Activated CD4-positive, alpha-beta T cell treated with anti-CD3 and anti-CD28 coated beads, Interleukin-2, amount 50 U/mL, for 48 hours (primary cell): ENCODE measurements around the gene FXYD4.
"Not testable (repeated sequence)": the region's sequence is repeated elsewhere in the genome, so short reads cannot be mapped to it uniquely, and the experiment has no call there.

Experiments used
- DNase-seq, 2 experiments: peaks; one replicate each; pipeline ENCODE4 v3.0.0-alpha.2; 2020

The FXYD4 gene

DNA sequence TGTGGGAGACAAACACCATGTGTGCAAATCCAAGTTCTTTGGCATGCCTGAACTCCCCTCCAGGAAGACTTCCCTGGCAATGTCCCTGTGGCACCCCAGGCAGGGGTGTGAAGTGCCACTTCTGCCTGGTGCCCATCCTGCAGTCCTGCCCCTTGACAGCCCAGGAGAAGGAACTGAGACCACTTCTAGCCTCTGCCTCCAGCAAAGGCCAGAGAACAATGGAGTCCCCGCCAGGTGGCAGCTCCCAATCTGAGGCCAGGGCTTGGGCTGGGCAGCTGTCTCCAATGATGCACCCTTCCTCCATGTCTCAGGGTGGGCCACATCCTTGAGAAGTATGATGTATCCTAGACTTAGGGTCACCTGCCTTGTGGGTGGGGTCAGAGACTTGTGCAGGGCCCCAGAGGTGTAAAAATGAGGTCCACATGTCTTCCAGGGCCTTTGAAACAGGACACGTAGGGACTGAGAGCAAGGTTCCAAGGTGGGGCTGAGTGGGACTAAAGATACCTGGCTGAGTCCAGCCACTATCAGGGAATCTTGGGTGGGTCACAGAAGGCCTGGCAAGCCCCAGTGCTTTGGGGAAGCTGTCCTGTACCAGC lies 5.5 kb downstream of the FXYD4 start:
- no peak for DNase-seq

DNA sequence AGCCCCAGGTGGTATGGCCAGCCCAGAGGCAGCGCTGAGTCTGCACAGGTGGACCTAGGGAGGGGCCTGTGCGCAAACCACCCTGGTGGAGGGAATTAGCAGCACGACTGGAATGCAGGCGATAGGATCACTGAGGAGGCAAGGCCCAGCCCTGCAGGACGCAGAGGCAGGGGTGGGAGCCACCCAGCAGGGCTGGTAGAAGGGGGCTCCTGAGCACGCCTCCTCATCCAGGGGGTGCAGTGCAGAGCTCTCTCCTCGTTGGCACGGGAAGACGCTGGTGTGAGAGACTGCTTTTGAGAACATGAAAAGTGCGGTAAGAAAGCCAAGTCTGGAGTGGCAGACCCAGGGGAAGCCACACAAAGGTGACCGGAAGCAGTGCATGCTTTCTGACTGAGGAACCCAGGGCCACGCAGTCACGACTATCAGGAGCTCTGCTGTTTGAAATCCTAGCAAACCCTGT lies 6.0 kb downstream of the FXYD4 start:
- no peak for DNase-seq

DNA sequence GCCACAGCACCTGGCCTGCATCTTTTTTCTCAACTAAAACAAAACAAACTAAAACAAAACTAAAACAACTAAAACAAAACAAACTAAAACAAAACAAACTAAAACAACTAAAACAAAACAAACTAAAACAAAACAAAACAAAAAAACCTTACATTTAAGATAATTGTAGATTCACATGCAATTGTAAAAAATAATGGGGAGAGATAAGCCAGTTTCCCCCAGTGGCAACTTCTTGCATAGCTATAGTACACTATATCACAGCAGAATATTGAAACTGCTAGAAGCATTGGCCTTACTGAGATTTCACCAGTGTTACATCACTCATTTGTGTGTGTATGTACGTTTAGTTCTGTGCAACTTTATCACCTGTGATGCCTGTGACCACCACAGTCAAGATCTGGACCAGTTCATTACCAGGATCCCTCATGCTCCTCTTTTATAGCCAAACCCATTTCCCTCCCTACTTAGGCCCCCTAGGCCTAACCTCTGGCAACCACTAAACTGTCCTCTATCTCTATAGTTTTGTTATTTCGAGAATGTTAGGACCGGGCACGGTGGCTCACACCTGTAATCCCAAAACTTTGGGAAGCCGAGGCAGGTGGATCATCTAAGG lies 9.3 kb downstream of the FXYD4 start:
- no peak for DNase-seq

DNA sequence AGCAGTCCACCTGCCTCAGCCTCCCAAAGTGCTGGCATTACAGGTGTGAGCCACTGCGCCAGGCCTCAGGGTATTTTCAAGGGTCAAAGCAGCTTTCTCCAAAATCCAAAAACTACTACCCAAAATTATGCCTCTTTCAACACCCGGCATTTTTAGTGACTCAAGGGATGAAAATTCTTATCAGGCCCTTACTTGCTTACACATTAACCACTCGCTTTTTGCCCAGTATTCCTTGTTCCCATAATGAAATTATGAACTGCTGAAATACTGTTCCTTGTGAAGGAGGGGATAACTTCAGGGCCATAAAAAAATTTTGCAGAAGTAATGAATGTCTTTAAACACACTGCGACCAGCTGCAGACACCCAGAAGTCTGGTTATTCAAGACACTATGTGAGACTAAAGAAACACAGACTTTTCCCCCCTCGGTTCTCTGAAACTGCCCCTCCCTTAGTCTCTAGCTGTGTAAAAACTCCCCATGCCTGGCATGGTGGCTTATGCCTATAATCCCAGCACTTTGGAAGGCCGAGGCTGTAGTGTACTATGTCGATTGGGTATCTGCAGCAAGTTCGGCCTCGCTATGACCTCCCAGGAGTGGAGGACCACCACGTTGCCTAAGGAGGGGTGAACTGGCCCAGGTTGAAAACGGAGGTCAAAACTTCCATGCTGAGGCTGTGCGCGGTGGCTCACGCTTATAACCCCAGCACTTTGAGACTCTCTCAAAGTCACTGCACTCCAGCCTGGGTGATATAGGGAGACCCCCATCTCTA lies 12.0 kb downstream of the FXYD4 start:
- no peak for DNase-seq

DNA sequence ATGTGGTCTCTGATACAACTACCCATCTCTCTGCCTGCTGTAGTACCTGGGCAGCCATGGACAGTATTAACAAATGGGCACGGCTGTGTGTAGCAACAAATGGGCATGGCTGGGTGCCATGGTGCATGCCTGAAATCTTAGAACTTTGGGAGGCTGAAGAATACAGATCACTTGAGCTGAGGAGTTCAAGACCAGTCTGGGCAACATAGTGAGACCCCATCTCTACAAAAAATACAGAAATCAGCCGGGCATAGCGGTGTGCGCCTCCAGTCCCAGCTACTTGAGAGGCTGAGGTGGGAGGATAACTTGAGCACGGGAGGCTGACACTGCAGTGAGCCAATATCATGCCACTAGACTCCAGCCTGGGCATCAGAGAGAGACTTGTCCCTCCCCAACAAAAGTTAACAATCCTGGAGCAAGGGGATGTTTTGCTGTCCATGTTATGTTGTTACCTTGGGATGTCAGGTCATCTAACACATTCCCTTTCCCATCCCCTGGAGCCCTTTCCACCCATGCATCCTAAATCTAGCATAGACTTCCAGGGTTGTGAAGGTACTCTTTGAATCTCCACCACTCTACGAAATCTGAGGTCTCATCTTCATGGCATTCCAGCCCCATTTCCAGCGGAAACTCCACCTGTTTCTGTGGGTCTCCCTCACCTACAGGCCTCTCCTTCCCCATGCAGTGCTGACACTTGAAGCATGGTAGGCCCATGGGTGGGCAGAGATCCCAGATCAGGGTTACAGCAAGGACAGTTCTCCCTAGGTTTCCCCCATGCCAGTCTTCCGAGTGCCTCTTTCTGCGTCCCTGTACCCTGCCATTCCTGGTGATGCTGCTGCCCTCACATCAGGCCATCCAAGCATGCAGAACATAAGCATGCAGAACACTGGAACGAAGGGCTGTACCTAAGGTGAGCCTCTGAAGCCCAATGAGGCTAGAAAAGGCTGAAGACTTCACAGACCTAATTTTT lies 13.1 kb downstream of the FXYD4 start:
- DNase-seq = peak in 1 of 2 experiments; percentile 28

DNA sequence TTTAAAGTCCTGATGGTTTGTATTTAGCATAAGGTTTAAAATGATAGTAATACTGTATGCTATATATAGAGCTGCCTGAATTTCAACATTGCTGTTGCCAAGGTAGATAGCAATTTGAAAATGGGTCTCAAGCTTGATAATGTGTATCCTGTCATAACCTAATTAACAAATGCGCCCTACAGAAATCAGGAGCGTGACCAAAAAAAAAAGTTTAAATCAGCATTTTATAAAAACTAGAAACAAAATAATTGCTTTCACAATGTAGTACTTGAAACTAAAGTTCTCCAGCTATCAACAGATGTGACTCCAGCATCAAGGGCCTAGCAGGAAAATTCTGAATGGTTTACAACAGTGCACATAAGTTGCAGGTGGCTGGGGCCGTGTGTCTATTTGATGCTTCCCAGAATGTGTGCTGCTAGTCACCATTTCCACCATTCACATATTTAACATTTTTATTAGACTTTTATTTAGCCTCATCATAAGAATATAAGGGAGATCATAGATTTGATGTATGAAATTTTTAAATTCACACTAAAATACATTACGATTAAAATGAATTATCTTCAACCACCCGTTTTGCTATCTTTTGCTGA lies 14.1 kb downstream of the FXYD4 start:
- no peak for DNase-seq

DNA sequence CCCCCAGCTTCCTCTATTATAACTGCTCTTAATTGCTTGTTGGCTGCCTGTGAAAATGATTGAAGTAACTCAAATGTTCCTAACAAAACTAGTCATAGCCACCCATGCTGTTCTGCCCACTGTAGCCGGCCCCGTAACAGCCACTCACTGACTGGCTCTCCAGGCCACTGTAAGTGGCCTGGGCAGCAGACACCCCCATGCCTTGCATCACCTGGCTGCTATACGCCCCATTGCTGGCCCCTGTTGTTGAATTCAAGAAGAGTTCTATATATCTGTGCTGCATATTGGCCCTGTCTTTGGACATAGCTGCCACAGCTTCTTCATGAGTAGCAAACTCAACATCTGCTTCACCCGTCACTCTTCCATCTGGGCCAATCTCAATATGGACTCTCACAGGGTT lies 15.1 kb downstream of the FXYD4 start:
- DNase-seq = no peak

DNA sequence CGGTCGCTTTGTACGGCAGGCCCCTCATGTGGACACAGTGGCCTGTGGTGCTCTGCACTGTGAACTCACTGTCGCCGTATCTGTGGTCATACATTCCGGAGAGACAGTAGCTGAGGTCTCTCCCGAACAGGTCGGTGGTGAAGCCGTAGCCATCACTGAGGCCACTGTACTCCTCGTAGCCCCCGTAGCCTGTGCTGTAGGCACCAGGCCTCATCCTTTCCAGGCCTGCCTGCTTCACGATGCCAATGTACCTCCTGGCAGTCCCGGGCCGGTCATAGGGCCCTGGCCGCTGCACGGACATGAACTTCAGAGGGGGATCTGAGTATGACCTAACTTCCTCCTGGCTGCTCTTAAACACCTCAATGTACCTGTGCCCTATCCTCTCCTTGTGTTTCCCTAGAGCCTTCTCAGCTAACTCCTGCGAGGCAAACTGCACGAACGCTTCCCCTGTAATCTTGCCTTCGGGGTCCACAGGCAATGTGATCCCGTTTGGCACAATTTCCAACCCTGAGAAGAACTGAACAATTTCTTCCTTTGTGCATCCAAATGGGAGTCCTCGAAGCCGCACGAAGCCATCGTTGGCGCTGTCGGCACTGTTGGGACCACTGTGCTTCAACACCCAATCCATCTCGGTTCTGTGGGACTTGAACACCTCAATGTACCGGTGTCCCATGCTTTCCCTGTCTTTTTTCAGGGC lies 15.7 kb downstream of the FXYD4 start:
- no peak for DNase-seq

DNA sequence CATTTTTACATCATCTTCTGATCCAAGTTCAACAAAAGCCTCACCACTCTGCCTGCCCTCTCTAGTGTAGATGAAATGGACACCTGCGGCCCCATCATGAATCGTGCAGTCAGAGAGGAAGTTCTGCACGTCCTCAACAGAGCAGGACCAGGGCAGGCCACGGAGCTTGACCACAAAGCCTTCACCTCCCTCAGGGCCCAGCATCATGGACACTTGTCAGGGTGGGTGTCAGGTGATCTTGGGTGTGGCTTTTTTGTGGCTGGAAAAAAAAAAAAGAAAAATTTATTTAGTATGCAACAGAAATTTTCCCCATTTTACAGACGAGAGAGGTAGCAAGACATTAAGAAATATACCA lies 16.2 kb downstream of the FXYD4 start:
- DNase-seq = no peak

DNA sequence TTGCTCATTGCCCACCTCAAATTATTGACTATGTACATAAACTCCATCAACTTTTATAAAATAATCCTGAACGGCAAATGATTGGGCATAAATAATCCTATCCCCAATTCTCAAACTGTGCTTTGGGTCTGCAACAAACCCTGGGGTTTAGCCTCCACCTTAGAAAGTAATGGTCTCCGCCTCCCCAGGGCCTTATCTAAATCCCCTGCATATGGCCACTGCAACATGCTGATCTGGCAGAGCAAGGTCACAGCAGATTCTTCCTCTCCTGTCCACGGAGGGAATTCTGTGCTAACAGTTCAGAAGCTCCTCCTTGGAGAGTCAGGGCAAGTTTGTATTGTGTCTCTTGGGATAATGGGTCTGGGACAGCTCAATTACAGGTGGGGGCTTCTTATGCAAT lies 18.4 kb downstream of the FXYD4 start:
- no peak for DNase-seq

DNA sequence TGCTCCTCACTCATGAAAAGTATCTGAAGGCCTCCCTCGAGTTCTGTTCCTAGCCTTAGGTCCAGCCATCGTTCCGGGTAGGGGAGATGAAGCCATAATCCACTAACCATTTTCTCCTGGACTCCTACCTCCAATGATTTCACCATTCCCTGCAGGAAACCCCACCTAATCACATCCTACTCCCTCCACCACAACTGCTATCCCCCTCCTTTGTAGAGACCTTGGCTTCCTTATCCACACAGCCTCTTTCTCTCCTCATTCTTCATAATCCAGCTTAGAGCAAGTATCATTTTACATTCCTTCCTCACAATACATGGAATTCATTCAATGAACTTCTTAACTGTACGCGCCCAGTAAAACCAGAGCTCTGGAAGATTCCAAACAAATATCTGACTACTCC lies 18.9 kb downstream of the FXYD4 start:
- no peak for DNase-seq

DNA sequence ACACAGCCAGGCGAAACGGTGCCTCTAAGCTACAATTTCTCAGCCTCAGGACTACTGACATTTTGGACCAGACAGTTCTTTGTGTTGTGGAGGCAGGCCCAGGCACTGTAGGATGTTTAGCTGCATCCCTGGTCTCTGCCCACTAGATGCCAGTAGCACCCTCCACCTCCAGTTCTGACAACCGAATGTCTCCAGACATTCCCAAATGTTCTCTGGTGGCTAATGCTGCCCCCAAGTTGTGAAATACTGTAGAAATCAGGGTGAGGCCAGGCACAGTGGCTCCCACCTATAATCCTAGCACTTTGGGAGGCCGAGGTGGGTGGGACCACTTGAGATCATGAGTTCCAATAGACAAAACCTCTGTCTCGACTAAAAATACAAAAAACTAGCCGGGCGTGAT lies 19.3 kb downstream of the FXYD4 start:
- no peak for DNase-seq

DNA sequence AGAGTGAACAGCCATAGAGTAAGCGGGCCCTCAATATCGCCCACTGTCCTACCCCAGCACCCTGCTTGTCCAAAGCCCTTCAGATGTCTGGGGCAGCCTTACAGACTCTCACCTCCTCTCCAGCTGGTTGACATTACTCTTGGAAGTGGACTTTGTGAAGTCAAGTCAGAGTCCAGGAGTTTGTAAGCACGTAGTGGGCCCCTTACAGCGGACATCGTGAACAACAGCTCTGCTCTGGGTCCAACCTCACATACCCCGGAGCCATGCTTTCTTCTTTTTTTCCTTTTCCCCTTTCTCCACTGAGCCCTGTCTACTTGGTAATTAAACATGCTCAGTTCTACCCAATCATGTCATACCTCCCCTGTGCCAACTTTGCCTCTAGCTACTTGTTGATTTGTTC lies 20.1 kb downstream of the FXYD4 start:
- DNase-seq = no peak

DNA sequence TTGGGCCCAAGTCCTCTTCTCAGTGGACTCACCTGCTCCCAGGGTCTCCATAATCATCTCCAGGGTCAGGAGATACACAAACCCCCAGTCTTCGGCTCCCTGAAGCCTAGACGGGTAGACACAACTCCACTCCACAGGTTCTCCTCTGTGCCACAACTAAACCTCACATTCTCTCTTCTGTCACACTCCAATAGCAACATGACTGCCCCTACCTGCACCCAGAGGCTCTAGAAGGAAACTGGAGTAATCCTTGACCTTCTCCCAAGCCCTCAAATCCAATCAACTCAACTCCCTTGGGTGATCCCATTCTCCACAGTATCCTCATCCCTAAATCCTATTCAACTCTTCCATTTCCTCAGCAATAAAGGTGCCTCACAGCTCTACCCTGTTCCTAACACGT lies 21.3 kb downstream of the FXYD4 start:
- DNase-seq = no peak

DNA sequence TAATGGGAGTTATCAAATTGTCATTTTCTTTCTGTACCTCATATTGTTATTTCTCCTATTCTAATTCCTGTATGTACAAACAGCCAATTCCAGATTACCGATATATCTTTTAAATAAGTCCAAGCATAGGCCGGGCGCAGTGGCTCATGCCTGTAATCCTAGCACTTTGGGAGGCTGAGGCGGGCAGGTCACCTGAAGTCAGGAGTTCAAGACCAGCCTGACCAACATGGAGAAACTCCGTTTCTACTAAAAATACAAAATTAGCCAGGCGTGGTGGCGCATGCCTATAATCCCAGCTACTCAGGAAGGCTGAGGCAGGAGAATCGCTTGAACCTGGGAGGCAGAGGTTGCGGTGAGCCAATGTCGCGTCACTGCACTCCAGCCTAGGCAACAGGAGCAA lies 21.8 kb downstream of the FXYD4 start:
- not testable (repeated sequence) for DNase-seq

DNA sequence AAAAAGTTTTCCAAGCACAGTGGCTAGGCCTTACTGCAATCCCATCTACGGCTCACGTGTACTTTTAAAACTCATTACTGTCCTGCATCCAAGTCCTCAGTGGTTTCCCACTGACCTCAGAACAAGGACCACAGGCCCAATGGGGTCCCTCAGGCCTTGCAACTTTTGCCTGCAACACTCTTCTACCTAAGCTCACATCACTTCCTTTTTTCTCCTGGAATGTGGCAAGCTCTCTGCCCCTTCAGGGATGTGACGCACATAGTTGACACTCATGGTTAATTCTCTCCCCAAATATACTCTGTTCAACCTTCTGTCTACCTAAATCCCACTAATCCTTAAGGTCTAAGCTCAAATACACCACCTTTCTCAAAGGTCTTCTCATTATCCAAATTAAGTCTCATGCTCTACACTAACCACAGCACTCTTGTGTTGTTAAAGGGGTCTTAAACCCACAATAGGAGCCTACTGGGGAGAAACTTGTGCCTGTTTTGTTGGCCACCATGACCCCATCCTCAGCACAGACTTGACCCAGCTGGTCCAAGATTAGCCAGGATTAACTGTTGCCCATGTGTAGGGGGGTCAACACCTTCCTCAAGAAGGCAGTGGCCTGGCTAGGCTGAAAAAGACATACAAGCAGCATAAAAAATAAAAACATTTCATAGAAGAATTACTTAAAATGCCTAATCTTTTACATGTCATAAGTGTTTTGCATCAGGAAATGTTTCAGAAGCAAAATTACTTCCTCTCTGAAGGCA lies 22.3 kb downstream of the FXYD4 start:
- DNase-seq = no peak

DNA sequence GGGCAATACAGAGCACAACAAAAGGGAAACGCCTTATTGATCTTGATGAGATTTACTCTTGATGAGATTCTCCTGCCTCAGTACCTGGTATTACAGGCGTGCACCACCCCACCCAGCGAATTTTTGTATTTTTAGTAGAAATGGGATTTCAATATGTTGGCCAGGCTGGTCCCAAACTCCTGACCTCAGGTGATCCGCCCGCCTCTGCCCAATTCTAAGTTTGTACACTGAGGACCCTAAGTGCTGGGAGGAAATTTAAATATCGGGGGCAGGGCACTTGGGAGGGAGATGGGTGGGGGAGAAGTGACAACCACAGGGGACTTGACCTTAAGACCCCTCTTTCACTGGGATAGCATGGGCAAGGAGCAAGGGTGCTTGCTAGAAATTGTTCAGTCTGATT lies 23.4 kb downstream of the FXYD4 start:
- DNase-seq = no peak

DNA sequence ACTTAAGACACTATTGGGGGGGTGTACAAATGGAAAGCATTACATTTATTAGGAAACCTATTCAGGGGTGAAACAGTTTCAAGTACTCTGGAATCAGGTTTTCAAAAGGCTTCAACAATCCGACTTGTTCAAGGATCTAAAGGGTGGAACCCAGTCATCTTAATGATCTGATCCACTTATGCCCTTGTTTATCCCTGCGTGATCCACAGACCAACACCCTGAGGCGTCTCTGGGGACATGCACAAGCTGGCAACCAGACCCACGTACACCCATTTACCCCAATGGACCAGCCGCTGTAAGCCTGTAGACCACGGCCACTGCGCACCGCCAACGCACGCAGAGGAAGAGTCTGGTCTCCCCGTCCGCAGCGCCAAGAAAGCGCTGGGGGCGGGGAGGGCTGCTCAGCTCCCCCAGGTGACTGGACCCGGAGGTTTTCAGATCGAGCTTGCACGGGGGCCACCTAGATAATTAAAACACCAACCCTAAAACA lies 24.2 kb downstream of the FXYD4 start:
- peak; percentile 54 to 66 for DNase-seq

DNA sequence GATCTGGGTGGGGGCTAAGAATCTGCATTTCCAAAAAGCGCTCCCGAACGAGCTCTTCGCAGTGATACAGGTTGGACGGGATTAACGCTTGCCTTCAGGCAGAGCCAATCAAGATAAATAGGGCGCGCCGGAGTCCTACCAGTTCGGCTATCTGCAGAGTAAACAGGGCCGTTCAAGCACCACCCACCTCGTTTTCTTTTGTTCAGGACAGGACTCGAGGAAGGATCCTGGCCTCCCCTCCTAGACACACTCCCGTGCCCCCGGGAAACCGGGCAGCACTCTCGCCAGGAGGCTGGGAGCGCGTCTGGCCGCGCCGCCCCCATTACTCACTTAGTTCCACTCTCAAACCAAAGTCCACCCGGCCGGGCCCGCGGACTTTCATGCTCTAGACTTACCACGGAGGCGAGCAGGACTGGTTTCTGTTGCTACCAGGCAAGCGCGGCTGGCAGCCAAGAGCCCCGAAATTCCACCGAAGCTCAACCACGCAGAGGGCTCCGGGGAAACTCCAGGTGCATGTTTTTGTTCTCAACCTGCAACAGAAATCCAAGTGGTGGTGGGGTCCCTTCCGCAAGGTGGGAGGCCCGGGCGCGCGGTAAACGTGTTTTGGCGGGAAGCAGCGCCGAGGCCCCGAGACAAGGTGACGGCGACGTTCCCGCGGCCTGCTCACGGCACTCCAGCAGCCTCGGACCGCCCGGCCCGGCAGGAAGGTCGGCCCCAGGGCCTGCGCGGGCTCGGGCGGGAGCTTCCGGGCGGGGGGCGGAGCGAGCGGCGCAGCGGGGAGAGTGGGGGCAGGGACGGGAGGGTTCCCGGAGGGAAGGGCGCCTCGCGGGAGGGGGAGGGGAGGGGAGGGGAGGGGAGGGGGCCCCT lies 24.9 kb downstream of the FXYD4 start:
- peak; percentile 84 for DNase-seq
